Mesenchymal stem cell (in vitro differentiated cells and primary cell): ENCODE results near the gene NAPG.
"Not testable (repeated sequence)": the region's sequence is repeated elsewhere in the genome, so short reads cannot be mapped to it uniquely, and the experiment has no call there.

Experiments used
- DNase-seq: peaks from one replicate; pipeline ENCODE4 v3.0.0-alpha.2; 2013
- H2AFZ ChIP-seq: one replicate; pipeline ENCODE4 v1.6.1; 2013; ENCODE audit warnings: low read depth, mild to moderate bottlenecking, control low read depth, inconsistent platforms, low read length, moderate library complexity
- H2AK5ac ChIP-seq: 2 replicates; pipeline ENCODE4 v1.6.1; 2013; ENCODE audit warnings: low read length, moderate library complexity, mild to moderate bottlenecking, inconsistent platforms; ENCODE audit not compliant: severe bottlenecking
- H2BK120ac ChIP-seq: one replicate; pipeline ENCODE4 v1.6.1; 2013; ENCODE audit warnings: low read depth, mild to moderate bottlenecking, inconsistent platforms, low read length, moderate library complexity
- H2BK12ac ChIP-seq, 2 experiments: one replicate each; pipeline ENCODE4 v1.6.1; 2013; ENCODE audit warnings: inconsistent platforms in 2 of 2, low read length in 2 of 2, mild to moderate bottlenecking in 2 of 2, moderate library complexity in 2 of 2, control low read depth in 1 of 2
- H2BK15ac ChIP-seq: one replicate; pipeline ENCODE4 v1.6.1; 2013; ENCODE audit warnings: mild to moderate bottlenecking, low read depth, inconsistent platforms; ENCODE audit not compliant: poor library complexity, severe bottlenecking
- H2BK5ac ChIP-seq: 2 replicates; pipeline ENCODE4 v1.6.1; 2013; ENCODE audit warnings: low read depth, mild to moderate bottlenecking, low read length, control low read depth, inconsistent platforms; ENCODE audit not compliant: poor library complexity, severe bottlenecking
- H3K14ac ChIP-seq, 2 experiments: one replicate each; pipeline ENCODE4 v1.6.1; 2013; ENCODE audit warnings: inconsistent platforms in 2 of 2, low read length in 2 of 2, control low read depth in 1 of 2, mild to moderate bottlenecking in 1 of 2, moderate library complexity in 1 of 2
- H3K18ac ChIP-seq, 2 experiments: one replicate each; pipeline ENCODE4 v1.6.1; 2013; ENCODE audit warnings: inconsistent platforms in 2 of 2, low read length in 2 of 2, control low read depth in 1 of 2, low read depth in 1 of 2, mild to moderate bottlenecking in 1 of 2
- H3K23ac ChIP-seq, 2 experiments: one replicate each; pipeline ENCODE4 v1.6.1; 2013; ENCODE audit warnings: inconsistent platforms in 2 of 2, low read length in 2 of 2, mild to moderate bottlenecking in 2 of 2, moderate library complexity in 2 of 2, control low read depth in 1 of 2
- H3K27ac ChIP-seq: 2 replicates; pipeline ENCODE4 v1.5.1; 2013; ENCODE audit warnings: mild to moderate bottlenecking, moderate library complexity, low read length, control low read depth, inconsistent platforms; ENCODE audit not compliant: poor library complexity, severe bottlenecking
- H3K27me3 ChIP-seq, 2 experiments: 2 replicates each; pipeline versions ENCODE4 v1.6.1 to v1.7.0; 2013; ENCODE audit warnings: low read length in 2 of 2, mild to moderate bottlenecking in 2 of 2, moderate library complexity in 2 of 2, control low read depth in 1 of 2, inconsistent platforms in 1 of 2; ENCODE audit not compliant: control insufficient read depth in 1 of 2, insufficient read depth in 1 of 2
- H3K36me3 ChIP-seq, 2 experiments: 2 replicates each; pipeline versions ENCODE4 v1.6.1 to v1.7.0; 2013; ENCODE audit warnings: low read length in 2 of 2, control low read depth in 1 of 2, inconsistent platforms in 1 of 2, low read depth in 1 of 2, mild to moderate bottlenecking in 1 of 2; ENCODE audit not compliant: insufficient read depth in 2 of 2, control insufficient read depth in 1 of 2
- H3K4ac ChIP-seq, 2 experiments: one replicate each; pipeline ENCODE4 v1.6.1; 2013; ENCODE audit warnings: inconsistent platforms in 2 of 2, low read length in 2 of 2, mild to moderate bottlenecking in 2 of 2, moderate library complexity in 2 of 2, control low read depth in 1 of 2, low read depth in 1 of 2
- H3K4me1 ChIP-seq: 2 replicates; pipeline ENCODE4 v1.6.1; 2013; ENCODE audit warnings: low read depth, low read length, control low read depth; ENCODE audit not compliant: control insufficient read depth, insufficient read depth
- H3K4me2 ChIP-seq: 2 replicates; pipeline ENCODE4 v1.6.1; 2013; ENCODE audit warnings: low read length, mild to moderate bottlenecking, inconsistent platforms; ENCODE audit not compliant: poor library complexity, severe bottlenecking
- H3K4me3 ChIP-seq, 2 experiments: 2 replicates each; pipeline versions ENCODE4 v1.5.1 to v1.7.0; 2013; ENCODE audit warnings: low read length in 2 of 2, mild to moderate bottlenecking in 2 of 2, control low read depth in 1 of 2, low read depth in 1 of 2; ENCODE audit not compliant: insufficient read depth in 1 of 2
- H3K79me1 ChIP-seq: replicated peaks from 2 replicates; pipeline ENCODE4 v1.6.1; 2013; ENCODE audit warnings: mild to moderate bottlenecking, control low read depth, low read length, inconsistent platforms; ENCODE audit not compliant: poor library complexity, severe bottlenecking
- H3K9ac ChIP-seq: 2 replicates; pipeline ENCODE4 v1.7.0; 2013; ENCODE audit warnings: mild to moderate bottlenecking, low read length, moderate library complexity
- H3K9me3 ChIP-seq: 2 replicates; pipeline ENCODE4 v1.7.0; 2013; ENCODE audit warnings: mild to moderate bottlenecking, low read length; ENCODE audit not compliant: control insufficient read depth
- H4K8ac ChIP-seq: one replicate; pipeline ENCODE4 v1.6.1; 2013; ENCODE audit warnings: inconsistent platforms, mild to moderate bottlenecking, low read length, moderate library complexity
- H4K91ac ChIP-seq: one replicate; pipeline ENCODE4 v1.6.1; 2013; ENCODE audit warnings: mild to moderate bottlenecking, low read length, inconsistent platforms
- WGBS: methylation state at CpG from one replicate; pipeline ENCODE4 v1.1.7; 2013; ENCODE audit warnings: mixed read lengths; 5-methylcytosine and 5-hydroxymethylcytosine counted together

The NAPG gene

DNA sequence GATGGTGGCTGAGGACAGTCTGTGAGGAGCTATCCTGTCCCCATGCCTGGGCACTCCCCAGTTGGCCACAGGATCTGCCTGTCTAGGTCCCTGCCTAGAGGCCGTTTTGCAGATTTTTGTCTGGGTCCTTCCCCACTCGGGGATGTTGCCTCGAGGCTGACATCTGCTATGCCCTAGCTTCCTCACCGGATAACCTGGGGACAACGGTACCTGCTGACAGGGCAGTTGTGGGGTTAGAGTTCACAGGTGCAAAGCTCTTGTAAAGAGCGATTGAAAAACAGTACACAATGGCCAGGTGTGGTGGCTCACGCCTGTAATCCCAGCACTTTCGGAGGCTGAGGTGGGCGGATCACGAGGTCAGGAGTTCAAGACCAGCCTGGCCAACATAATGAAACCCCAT, 30.4 kb downstream of the NAPG start:
- not testable (repeated sequence) for H3K4me3 ChIP-seq, H3K79me1 ChIP-seq, H3K23ac ChIP-seq, H3K14ac ChIP-seq, H3K9me3 ChIP-seq, H3K4me1 ChIP-seq, H2AK5ac ChIP-seq, H3K27ac ChIP-seq, H4K91ac ChIP-seq, H2AFZ ChIP-seq, H2BK15ac ChIP-seq, H4K8ac ChIP-seq, H3K4ac ChIP-seq, H3K18ac ChIP-seq, H2BK12ac ChIP-seq, H3K9ac ChIP-seq, H2BK5ac ChIP-seq, H3K27me3 ChIP-seq, DNase-seq, H2BK120ac ChIP-seq, H3K4me2 ChIP-seq
- WGBS, result 96% methylated on average over 6 of the region's 10 CpGs
- peaks cover 42 to 64% of the 10 kb centered on the region in 2 experiments for H3K36me3 ChIP-seq

DNA sequence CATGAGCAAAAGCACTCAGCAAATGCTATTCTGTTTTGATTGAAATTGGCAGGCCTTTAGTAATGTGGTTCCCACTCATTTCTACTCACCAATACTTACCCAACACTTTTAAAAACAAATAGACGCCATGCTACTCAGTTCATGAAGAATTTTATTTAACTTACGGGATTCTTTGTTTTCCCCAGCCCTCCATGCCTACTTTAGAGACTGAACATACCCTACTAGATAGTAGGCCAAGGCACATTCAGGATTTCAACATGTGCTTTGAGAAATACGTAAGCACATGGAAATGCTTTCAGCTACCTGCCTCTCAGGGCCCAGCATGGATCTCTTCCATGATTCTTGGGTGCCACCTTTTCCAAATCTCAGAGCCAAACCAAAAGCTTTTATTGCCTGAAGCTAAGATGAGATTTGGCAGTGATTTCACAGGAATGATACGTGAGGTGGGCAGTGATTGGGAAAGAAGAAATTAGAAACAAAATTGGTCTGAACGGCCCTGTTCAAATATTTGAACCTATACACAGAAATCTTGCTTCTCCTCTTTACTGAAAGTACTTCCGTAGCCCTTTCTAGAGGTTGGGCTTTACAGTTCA, 31.4 kb downstream of the NAPG start:
- H3K23ac ChIP-seq, result no peak overlapping the region
- no peak overlapping the region for H2BK12ac ChIP-seq
- H3K4me1 ChIP-seq, result peaks cover 7% of the 10 kb centered on the region
- H3K27ac ChIP-seq, result no peak overlapping the region
- DNase-seq, result no peak
- whole genome bisulfite sequencing, result 97% methylated on average over 6 of the region's 6 CpGs
- H2BK120ac ChIP-seq, result no peak overlapping the region
- H3K9ac ChIP-seq, result no peak overlapping the region
- H3K4me2 ChIP-seq, result no peak overlapping the region
- no peak overlapping the region for H3K18ac ChIP-seq
- H2BK15ac ChIP-seq, result no peak overlapping the region
- H4K8ac ChIP-seq, result no peak overlapping the region
- H3K4ac ChIP-seq, result no peak overlapping the region
- H3K9me3 ChIP-seq, result no peaks in the 10 kb centered on the region
- no peak overlapping the region for H3K4me3 ChIP-seq
- H3K14ac ChIP-seq, result no peak overlapping the region
- peaks cover 4% of the 10 kb centered on the region for H3K79me1 ChIP-seq
- no peaks in the 10 kb centered on the region for H3K27me3 ChIP-seq
- H2AFZ ChIP-seq, result no peak overlapping the region
- no peak overlapping the region for H4K91ac ChIP-seq
- H2AK5ac ChIP-seq, result no peak overlapping the region
- H2BK5ac ChIP-seq, result no peak overlapping the region
- H3K36me3 ChIP-seq, result peaks cover 38 to 54% of the 10 kb centered on the region in 2 experiments

DNA sequence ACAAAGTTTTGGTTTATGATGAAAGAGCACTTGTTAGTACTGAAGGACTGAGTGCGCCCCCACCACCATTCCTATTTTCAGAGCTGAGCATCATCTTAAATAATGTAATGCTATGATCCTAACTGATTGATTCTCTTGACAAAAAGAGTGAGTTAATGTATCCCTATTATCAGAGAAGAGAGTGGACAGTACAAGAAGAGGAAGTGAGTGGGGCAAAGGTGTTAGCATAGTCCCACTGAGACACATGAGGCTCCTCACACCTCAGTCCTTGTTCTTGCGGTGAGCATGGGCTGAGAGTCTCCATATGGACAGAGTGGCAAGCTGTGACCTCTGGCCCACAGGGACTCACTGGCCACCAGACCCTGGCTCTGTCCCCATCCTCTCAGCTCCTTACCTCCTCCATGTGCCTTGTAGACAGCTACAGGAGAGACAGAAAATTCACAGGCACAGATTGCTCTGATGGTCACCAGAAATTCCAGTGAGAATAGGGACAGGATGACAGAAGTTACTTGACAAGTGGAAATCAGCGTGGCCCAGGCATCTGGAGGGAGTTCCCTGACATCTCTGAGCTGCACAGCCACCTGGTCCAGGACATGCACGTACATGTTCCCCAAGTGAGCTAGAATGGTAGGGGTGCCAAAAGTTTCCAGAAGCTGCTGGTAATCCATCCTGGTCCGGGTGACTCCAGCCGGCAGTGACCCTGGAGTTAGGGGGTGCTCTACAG, 32.6 kb downstream of the NAPG start:
- peaks cover 4% of the 10 kb centered on the region for H3K79me1 ChIP-seq
- no peak overlapping the region for H3K4me2 ChIP-seq
- H2BK120ac ChIP-seq, result no peak overlapping the region
- H3K4me1 ChIP-seq, result peaks cover 7% of the 10 kb centered on the region
- no peak overlapping the region for H3K4ac ChIP-seq
- 91% methylated on average over 5 of the region's 6 CpGs for WGBS
- H2BK5ac ChIP-seq, result no peak overlapping the region
- peaks cover 37 to 42% of the 10 kb centered on the region in 2 experiments for H3K36me3 ChIP-seq
- H2AFZ ChIP-seq, result no peak overlapping the region
- H3K14ac ChIP-seq, result no peak overlapping the region
- H2AK5ac ChIP-seq, result no peak overlapping the region
- H3K23ac ChIP-seq, result no peak overlapping the region
- H4K91ac ChIP-seq, result no peak overlapping the region
- no peak overlapping the region for H2BK12ac ChIP-seq
- H2BK15ac ChIP-seq, result no peak overlapping the region
- DNase-seq, result no peak
- no peak overlapping the region for H3K9ac ChIP-seq
- H3K9me3 ChIP-seq, result no peaks in the 10 kb centered on the region
- H3K4me3 ChIP-seq, result no peak overlapping the region
- no peak overlapping the region for H4K8ac ChIP-seq
- H3K27ac ChIP-seq, result no peak overlapping the region
- no peaks in the 10 kb centered on the region for H3K27me3 ChIP-seq
- no peak overlapping the region for H3K18ac ChIP-seq

DNA sequence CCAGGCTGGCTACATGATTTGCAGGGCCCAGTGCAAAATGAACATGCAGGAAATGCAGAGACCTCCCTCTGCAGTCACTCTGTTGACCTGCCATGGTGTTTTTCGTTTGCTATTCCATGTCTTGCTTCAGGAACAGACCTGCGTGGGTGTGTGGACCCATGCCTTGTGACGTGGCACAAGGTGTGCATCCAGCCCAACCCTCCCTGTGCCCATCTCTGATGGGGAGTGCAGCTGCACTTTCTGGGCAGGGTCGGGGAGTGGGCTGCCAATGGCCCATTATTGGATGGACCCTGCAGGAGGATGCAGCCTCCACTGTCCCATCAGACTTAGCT, 33.1 kb downstream of the NAPG start:
- H2BK120ac ChIP-seq, result no peak overlapping the region
- no peak overlapping the region for H4K91ac ChIP-seq
- H3K27me3 ChIP-seq, result no peaks in the 10 kb centered on the region
- no peak overlapping the region for H2BK15ac ChIP-seq
- no peaks in the 10 kb centered on the region for H3K9me3 ChIP-seq
- H2AK5ac ChIP-seq, result no peak overlapping the region
- no peak overlapping the region for H3K23ac ChIP-seq
- no peak overlapping the region for H3K18ac ChIP-seq
- 94% methylated on average over 4 of the region's 4 CpGs for WGBS
- H4K8ac ChIP-seq, result no peak overlapping the region
- H3K4me1 ChIP-seq, result peaks cover 7% of the 10 kb centered on the region
- H2BK12ac ChIP-seq, result no peak overlapping the region
- peak overlapping the region in 1 of 2 experiments; percentile 83 for H3K14ac ChIP-seq
- DNase-seq, result no peak
- H3K4me3 ChIP-seq, result no peak overlapping the region
- H3K36me3 ChIP-seq, result peaks cover 36 to 37% of the 10 kb centered on the region in 2 experiments
- H3K4me2 ChIP-seq, result no peak overlapping the region
- H2AFZ ChIP-seq, result no peak overlapping the region
- no peak overlapping the region for H3K9ac ChIP-seq
- no peak overlapping the region for H2BK5ac ChIP-seq
- H3K79me1 ChIP-seq, result peaks cover 4% of the 10 kb centered on the region
- H3K27ac ChIP-seq, result no peak overlapping the region
- H3K4ac ChIP-seq, result no peak overlapping the region
